ENCODE results near the gene MAN2A2.

Gene MAN2A2

GRCh38 chr15:90956274-90957030 is 53.4 kb downstream of the MAN2A2 start:
- Histone ChIP-seq H3F3A (ENCODE audit: insufficient read depth, low read length) (no peaks in the 10 kb centered on the region), H3K36me3 (ENCODE audit: insufficient read depth, low read length) (peaks cover 39% of the 10 kb centered on the region), H2AFZ (ENCODE audit: low read length) (no peak overlapping the region), H3K9ac (ENCODE audit: low read length) (peak overlapping the region; percentile 94), H3K27me3 (ENCODE audit: insufficient read depth, low read length) (no peaks in the 10 kb centered on the region), H3K4me1 (ENCODE audit: insufficient read depth, low read length, severe bottlenecking) (peaks cover 24% of the 10 kb centered on the region), H3K4me2 (ENCODE audit: low read length) (peak overlapping the region; percentile 96), H3K9me3 (ENCODE audit: low read length) (no peaks in the 10 kb centered on the region), H3K79me2 (ENCODE audit: insufficient read depth, low read length) (no peaks in the 10 kb centered on the region), H3K27ac (ENCODE audit: low read depth, low read length, poor library complexity, severe bottlenecking) (peak overlapping the region; percentile 98), H4K20me1 (ENCODE audit: insufficient read depth, low read length) (no peaks in the 10 kb centered on the region), H3K4me3 (ENCODE audit: low read depth, low read length, poor library complexity, severe bottlenecking) (peak overlapping the region; percentile 66), H3K9me2 (ENCODE audit: low read depth, low read length) (no peaks in the 10 kb centered on the region)
- TF ChIP-seq CTCF (IDR thresholded peaks at IDR 0.05; ENCODE audit: low read length) (peak; percentile 97), EZH2 (IDR thresholded peaks at IDR 0.05; ENCODE audit: borderline replicate concordance, low read length) (no peak)

- Histone ChIP-seq H4K20me1 (ENCODE audit: insufficient read depth, low read length) (no peaks in the 10 kb centered on the region), H3K27me3 (ENCODE audit: insufficient read depth, low read length) (no peaks in the 10 kb centered on the region), H3K9ac (ENCODE audit: low read length) (no peak overlapping the region; the same call in 1 of the 2 replicates), H3K27ac (ENCODE audit: low read depth, low read length, poor library complexity, severe bottlenecking) (no peak overlapping the region), H3K9me2 (ENCODE audit: low read depth, low read length) (no peaks in the 10 kb centered on the region), H3K36me3 (ENCODE audit: insufficient read depth, low read length) (peaks cover 40% of the 10 kb centered on the region), H3F3A (ENCODE audit: insufficient read depth, low read length) (no peaks in the 10 kb centered on the region), H3K9me3 (ENCODE audit: low read length) (no peaks in the 10 kb centered on the region), H3K4me1 (ENCODE audit: insufficient read depth, low read length, severe bottlenecking) (peaks cover 24% of the 10 kb centered on the region), H3K4me3 (ENCODE audit: low read depth, low read length, poor library complexity, severe bottlenecking) (peak overlapping the region; percentile 66), H3K4me2 (ENCODE audit: low read length) (peak overlapping the region; percentile 96), H2AFZ (ENCODE audit: low read length) (no peak overlapping the region), H3K79me2 (ENCODE audit: insufficient read depth, low read length) (no peaks in the 10 kb centered on the region)
- no peak for TF ChIP-seq CTCF (IDR thresholded peaks at IDR 0.05; ENCODE audit: low read length)
- TF ChIP-seq EZH2 (IDR thresholded peaks at IDR 0.05; ENCODE audit: borderline replicate concordance, low read length): no peak
Measured at GRCh38 chr15:90957031-90957790, 54.1 kb downstream of the MAN2A2 start.

GRCh38 chr15:90957791-90958190 is 54.7 kb downstream of the MAN2A2 start:
- no peaks in the 10 kb centered on the region for H4K20me1 ChIP-seq (ENCODE audit: insufficient read depth, low read length)
- no peak overlapping the region for H2AFZ ChIP-seq (ENCODE audit: low read length)
- peaks cover 24% of the 10 kb centered on the region for H3K4me1 ChIP-seq (ENCODE audit: insufficient read depth, low read length, severe bottlenecking)
- TF ChIP-seq EZH2 (IDR thresholded peaks at IDR 0.05; ENCODE audit: borderline replicate concordance, low read length): no peak
- no peak for TF ChIP-seq CTCF (IDR thresholded peaks at IDR 0.05; ENCODE audit: low read length)
- H3K9ac ChIP-seq (ENCODE audit: low read length): no peak overlapping the region
- no peaks in the 10 kb centered on the region for H3K79me2 ChIP-seq (ENCODE audit: insufficient read depth, low read length)
- H3K4me3 ChIP-seq (ENCODE audit: low read depth, low read length, poor library complexity, severe bottlenecking): no peak overlapping the region
- no peak overlapping the region for H3K4me2 ChIP-seq (ENCODE audit: low read length)
- no peaks in the 10 kb centered on the region for H3K27me3 ChIP-seq (ENCODE audit: insufficient read depth, low read length)
- H3K9me3 ChIP-seq (ENCODE audit: low read length): no peaks in the 10 kb centered on the region
- no peaks in the 10 kb centered on the region for H3F3A ChIP-seq (ENCODE audit: insufficient read depth, low read length)
- no peak overlapping the region for H3K27ac ChIP-seq (ENCODE audit: low read depth, low read length, poor library complexity, severe bottlenecking)
- peaks cover 45% of the 10 kb centered on the region for H3K36me3 ChIP-seq (ENCODE audit: insufficient read depth, low read length)
- no peaks in the 10 kb centered on the region for H3K9me2 ChIP-seq (ENCODE audit: low read depth, low read length)

Data from OCI-LY1 (cell line).